GM18909 (cell line): ENCODE measurements around the gene GAGE12G.
"Not testable (repeated sequence)": the region's sequence is repeated elsewhere in the genome, so short reads cannot be mapped to it uniquely, and the experiment has no call there.

Experiments
- ATAC-seq: cut with Tn5 transposase; IDR thresholded peaks from one replicate; pipeline ENCODE4 v1.9.1; 2021; ENCODE audit warnings: mild to moderate bottlenecking; ENCODE audit not compliant: unreplicated experiment, poor library complexity

Gene GAGE12G, protein sequence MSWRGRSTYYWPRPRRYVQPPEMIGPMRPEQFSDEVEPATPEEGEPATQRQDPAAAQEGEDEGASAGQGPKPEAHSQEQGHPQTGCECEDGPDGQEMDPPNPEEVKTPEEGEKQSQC

DNA sequence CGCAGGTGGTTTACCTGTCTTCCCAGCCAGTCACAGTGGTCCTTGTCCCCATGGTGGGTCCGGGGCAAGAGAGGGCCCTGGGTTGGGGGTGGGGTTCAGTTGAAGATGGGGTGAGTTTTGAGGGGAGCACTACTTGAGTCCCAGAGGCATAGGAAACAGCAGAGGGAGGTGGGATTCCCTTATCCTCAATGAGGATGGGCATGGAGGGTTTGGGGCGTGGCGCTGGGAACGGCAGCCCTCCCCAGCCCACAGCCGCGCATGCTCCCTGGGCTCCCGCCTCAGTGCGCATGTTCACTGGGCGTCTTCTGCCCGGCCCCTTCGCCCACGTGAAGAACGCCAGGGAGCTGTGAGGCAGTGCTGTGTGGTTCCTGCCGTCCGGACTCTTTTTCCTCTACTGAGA, at the start of gene GAGE12G:
TSS of gene GAGE12G (plus strand) at position 301 of the 400 bp plus-strand sequence. CDS start 1,155 bp downstream, outside the sequence.
- not testable (repeated sequence) for ATAC-seq

DNA sequence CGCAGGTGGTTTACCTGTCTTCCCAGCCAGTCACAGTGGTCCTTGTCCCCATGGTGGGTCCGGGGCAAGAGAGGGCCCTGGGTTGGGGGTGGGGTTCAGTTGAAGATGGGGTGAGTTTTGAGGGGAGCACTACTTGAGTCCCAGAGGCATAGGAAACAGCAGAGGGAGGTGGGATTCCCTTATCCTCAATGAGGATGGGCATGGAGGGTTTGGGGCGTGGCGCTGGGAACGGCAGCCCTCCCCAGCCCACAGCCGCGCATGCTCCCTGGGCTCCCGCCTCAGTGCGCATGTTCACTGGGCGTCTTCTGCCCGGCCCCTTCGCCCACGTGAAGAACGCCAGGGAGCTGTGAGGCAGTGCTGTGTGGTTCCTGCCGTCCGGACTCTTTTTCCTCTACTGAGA, 38.3 kb upstream of the GAGE12G start, which contains the start of gene GAGE12C:
TSS of gene GAGE12C (plus strand) at position 301 of the 400 bp plus-strand sequence. CDS start 1,155 bp downstream, outside the sequence.
- not testable (repeated sequence) for ATAC-seq

GRCh38 chrX:49541433-49541832, 28.8 kb upstream of the GAGE12G start, which contains the start of gene GAGE12D:
Gene GAGE12D, plus strand, starts transcription at chrX:49541733. Its CDS starts 1,155 bp downstream, at chrX:49542888.
- not testable (repeated sequence) for ATAC-seq

- not testable (repeated sequence) for ATAC-seq
Observed at GRCh38 chrX:49550989-49551388, 19.2 kb upstream of the GAGE12G start, which contains the start of gene GAGE12E. Gene GAGE12E, plus strand, starts transcription at chrX:49551289. Its CDS starts 1,155 bp downstream, at chrX:49552444.

GRCh38 chrX:49560542-49560941, 9.7 kb upstream of the GAGE12G start, which contains the start of gene GAGE12F:
Gene GAGE12F, plus strand, starts transcription at chrX:49560842. Its CDS starts 1,155 bp downstream, at chrX:49561997.
- not testable (repeated sequence) for ATAC-seq

DNA sequence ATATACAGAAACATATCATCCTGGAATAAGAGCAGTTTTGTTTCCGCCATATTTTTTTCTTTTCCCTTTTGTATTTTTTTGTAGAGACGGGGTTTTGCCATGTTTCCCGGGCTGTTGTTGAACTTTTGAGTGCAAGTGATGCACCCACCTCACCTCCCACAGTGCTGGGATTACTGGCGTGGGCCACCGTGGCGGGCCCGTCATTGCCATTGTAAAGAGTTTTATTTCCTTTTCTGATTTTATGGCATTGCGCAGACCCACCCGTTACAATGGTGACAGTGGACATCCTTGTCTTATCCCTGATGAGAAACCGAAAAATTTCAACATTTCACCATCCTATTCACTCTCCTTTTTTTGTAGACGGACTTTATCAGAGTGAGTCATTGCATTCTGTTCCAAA, 1.5 kb upstream of the GAGE12G start:
- ATAC-seq: not testable (repeated sequence)

GRCh38 chrX:49569152-49569551, 1.0 kb upstream of the GAGE12G start:
- ATAC-seq: not testable (repeated sequence)

DNA sequence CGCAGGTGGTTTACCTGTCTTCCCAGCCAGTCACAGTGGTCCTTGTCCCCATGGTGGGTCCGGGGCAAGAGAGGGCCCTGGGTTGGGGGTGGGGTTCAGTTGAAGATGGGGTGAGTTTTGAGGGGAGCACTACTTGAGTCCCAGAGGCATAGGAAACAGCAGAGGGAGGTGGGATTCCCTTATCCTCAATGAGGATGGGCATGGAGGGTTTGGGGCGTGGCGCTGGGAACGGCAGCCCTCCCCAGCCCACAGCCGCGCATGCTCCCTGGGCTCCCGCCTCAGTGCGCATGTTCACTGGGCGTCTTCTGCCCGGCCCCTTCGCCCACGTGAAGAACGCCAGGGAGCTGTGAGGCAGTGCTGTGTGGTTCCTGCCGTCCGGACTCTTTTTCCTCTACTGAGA, 9.4 kb downstream of the GAGE12G start, which contains the start of gene GAGE12H:
TSS of gene GAGE12H (plus strand) at position 301 of the 400 bp plus-strand sequence. CDS start 1,155 bp downstream, outside the sequence.
- ATAC-seq: not testable (repeated sequence)

- ATAC-seq: not testable (repeated sequence)
Observed at GRCh38 chrX:49589196-49589595, 19.0 kb downstream of the GAGE12G start, which contains the start of gene GAGE2A. Gene GAGE2A, plus strand, starts transcription at chrX:49589496. Its CDS starts 1,155 bp downstream, at chrX:49590651.

DNA sequence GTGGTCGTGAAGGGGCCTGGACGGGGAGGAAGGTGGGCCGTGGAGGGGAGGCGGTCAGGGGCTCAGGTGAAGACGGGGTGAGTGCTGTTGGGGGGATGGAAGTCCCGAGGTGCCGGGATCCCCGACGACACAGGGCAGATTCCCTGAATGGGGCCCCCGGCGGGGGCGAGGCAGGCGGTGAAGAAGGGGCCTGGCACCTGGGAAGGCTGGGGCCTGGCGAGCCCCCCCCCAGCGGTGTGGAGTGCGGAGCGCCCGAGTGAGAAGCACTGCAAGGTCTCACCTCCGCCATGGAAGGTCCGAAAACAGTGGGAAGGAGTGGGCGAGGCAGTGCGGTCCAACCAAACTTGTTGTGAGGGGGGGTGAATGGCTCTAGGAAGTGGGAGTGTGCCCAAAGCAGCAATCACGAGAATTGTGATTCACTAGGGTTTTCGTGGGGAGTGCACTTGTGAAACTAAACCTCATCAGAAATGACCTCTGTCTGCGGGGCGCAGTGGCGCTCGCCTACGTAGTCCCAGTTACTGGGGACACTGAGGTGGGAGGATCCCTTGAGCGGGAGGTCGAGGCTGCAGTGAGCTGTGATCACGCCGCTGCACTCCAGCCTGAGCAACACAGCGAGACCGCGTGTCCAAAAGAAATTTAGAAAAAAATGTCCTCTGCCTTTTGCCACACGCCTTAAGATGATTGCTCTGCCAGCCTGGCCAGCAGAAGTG, 19.7 kb downstream of the GAGE12G start:
- ATAC-seq: not testable (repeated sequence)

- not testable (repeated sequence) for ATAC-seq
Observed at GRCh38 chrX:49590488-49590887, 20.3 kb downstream of the GAGE12G start.

- ATAC-seq: not testable (repeated sequence)
Observed at GRCh38 chrX:49598720-49599119, 28.5 kb downstream of the GAGE12G start, which contains the start of gene GAGE1. Gene GAGE1, plus strand, starts transcription at chrX:49599020. Its CDS starts 1,155 bp downstream, at chrX:49600175.

DNA sequence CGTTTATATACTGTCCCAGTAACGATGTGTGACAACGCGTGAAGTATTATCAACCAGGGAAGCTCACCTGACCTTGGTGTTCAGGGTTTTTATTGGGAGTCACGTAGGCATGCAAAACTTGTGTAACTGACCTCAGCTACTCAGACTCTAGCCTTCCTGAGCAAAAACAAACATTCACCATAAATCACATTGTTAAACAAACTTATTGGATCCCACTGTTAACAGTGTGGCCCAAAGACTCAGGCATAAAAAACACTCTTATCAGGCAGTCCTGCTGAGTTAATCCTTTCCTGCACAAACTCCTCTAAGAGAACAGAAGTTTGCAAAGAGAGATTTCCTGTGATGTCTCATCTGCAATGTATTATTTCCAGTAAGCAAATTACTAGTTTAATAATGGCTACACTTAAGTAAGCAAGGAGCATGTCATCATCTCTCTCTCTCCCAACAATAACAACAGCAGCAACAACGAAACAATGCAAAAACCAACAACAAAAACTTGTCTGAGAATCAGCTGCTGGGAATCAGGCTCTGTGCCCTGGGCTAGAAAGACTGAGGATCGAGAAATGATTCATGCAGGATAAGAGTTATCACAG, 40.6 kb downstream of the GAGE12G start:
- no peak for ATAC-seq

DNA sequence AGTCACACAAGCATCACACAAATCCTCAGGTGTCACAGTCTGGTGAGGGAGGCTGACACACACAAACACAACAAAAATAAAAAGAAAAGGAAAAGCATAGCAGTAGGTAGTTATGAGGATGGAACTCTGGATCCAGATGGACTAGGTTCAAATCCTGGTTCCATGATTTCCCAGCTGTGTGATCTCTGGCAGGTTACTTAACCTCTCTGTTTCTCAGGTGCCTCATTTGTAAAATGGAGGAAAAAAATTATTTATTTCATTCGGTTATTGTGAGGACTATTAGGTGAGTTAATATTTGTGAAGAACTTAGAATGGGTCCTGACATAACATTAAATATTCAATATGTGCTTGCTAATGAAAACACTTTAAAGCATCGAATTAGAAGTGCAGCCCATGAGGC, 48.4 kb downstream of the GAGE12G start:
- ATAC-seq: no peak
